Sigmoid colon (tissue), 4 donors: ENCODE results near the gene GCLC.

Experiments
- CTCF ChIP-seq, 4 experiments: fragments of 450-650 bp in 3 of 4; fragments of 200-600 bp in 1 of 4; IDR thresholded peaks; one replicate each; pipeline ENCODE4 v1.5.1; 2016 to 2019; ENCODE audit warnings: antibody characterized with exemption in 4 of 4, mild to moderate bottlenecking in 3 of 4, moderate library complexity in 2 of 4
- EP300 ChIP-seq, 4 donors: sonication (generic); formaldehyde crosslinking; IDR thresholded peaks; one replicate each; pipeline ENCODE4 v1.6.1; 2017; ENCODE audit warnings: antibody characterized with exemption in 4 of 4
- POLR2A ChIP-seq, 2 donors: fragments of 450-650 bp; IDR thresholded peaks; one replicate each; pipeline ENCODE4 v1.6.1; 2016; ENCODE audit warnings: antibody characterized with exemption in 2 of 2, mild to moderate bottlenecking in 2 of 2, moderate library complexity in 2 of 2

GRCh38 chr6:53513519-53513966 lies 31.4 kb downstream of the GCLC start:
- TF ChIP-seq CTCF (IDR thresholded peaks at IDR 0.05) (no peak), POLR2A (IDR thresholded peaks at IDR 0.05) (no peak), EP300 (IDR thresholded peaks at IDR 0.05) (no peak)
